ENCODE measurements around the gene TAS2R41. TPM values are rescaled to one million over a fixed set of nuclear protein-coding genes. Genes with fewer than 3 reads are reported as not detected.

TAS2R41 gene
- total RNA-seq, 2 donors from 2014 or later = not detected

- H3K4me1 ChIP-seq = no peaks in the 10 kb centered on the region
- no peaks in the 10 kb centered on the region for H3K9me3 ChIP-seq
- H3K27ac ChIP-seq = no peak overlapping the region
- H3K4me3 ChIP-seq = no peak overlapping the region
- intact Hi-C loops (cut with DNase I) = no loop called here
- ATAC-seq (no peak), DNase-seq (no peak)
- H3K36me3 ChIP-seq (replicated peaks in 1 of 2; ENCODE audit: insufficient read depth in 1 of 2, low read depth in 2 of 2) = no peaks in the 10 kb centered on the region
- no peaks in the 10 kb centered on the region for H3K27me3 ChIP-seq
- TF ChIP-seq, protein P1, sequence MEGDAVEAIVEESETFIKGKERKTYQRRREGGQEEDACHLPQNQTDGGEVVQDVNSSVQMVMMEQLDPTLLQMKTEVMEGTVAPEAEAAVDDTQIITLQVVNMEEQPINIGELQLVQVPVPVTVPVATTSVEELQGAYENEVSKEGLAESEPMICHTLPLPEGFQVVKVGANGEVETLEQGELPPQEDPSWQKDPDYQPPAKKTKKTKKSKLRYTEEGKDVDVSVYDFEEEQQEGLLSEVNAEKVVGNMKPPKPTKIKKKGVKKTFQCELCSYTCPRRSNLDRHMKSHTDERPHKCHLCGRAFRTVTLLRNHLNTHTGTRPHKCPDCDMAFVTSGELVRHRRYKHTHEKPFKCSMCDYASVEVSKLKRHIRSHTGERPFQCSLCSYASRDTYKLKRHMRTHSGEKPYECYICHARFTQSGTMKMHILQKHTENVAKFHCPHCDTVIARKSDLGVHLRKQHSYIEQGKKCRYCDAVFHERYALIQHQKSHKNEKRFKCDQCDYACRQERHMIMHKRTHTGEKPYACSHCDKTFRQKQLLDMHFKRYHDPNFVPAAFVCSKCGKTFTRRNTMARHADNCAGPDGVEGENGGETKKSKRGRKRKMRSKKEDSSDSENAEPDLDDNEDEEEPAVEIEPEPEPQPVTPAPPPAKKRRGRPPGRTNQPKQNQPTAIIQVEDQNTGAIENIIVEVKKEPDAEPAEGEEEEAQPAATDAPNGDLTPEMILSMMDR (IDR thresholded peaks at IDR 0.05) = no peak
- TF ChIP-seq POLR2A (IDR thresholded peaks at IDR 0.05) = no peak
- WGBS, 2 donors = 68 to 83% methylated on average over 2 of the region's 2 CpGs
These were observed 22.2 kb upstream of the TAS2R41 start for GRCh38 chr7:143455491-143455890.

DNA sequence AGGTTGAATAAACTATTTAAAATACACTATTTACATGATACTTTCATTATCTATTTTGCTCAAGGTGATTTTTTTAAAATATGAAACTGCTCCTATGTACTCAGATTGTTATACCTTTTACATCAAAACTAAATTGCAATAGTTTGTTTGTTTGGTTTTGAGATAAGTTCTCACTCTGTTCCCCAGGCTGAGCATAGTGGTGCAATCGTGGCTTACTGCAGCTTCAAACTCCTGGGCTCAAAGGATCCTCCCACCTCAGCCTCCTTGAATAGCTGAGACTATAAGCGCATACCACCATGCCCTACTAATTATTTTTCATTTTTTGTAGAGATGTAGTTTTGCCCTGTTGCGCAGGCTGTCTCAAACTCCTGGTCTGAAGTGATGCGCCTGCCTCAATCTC lies 21.7 kb upstream of the TAS2R41 start:
- Histone ChIP-seq H3K4me3 (no peak overlapping the region), H3K27ac (no peak overlapping the region), H3K36me3 (replicated peaks in 1 of 2; ENCODE audit: insufficient read depth in 1 of 2, low read depth in 2 of 2) (no peaks in the 10 kb centered on the region), H3K9me3 (no peaks in the 10 kb centered on the region), H3K27me3 (no peaks in the 10 kb centered on the region), H3K4me1 (no peaks in the 10 kb centered on the region)
- WGBS, 2 donors = 82 to 91% methylated on average over 4 of the region's 4 CpGs
- intact Hi-C loops (cut with DNase I) = no loop called here
- ATAC-seq (no peak), DNase-seq (no peak)
- TF ChIP-seq POLR2A (IDR thresholded peaks at IDR 0.05) = no peak
- TF ChIP-seq, protein P1 (IDR thresholded peaks at IDR 0.05) = no peak

DNA sequence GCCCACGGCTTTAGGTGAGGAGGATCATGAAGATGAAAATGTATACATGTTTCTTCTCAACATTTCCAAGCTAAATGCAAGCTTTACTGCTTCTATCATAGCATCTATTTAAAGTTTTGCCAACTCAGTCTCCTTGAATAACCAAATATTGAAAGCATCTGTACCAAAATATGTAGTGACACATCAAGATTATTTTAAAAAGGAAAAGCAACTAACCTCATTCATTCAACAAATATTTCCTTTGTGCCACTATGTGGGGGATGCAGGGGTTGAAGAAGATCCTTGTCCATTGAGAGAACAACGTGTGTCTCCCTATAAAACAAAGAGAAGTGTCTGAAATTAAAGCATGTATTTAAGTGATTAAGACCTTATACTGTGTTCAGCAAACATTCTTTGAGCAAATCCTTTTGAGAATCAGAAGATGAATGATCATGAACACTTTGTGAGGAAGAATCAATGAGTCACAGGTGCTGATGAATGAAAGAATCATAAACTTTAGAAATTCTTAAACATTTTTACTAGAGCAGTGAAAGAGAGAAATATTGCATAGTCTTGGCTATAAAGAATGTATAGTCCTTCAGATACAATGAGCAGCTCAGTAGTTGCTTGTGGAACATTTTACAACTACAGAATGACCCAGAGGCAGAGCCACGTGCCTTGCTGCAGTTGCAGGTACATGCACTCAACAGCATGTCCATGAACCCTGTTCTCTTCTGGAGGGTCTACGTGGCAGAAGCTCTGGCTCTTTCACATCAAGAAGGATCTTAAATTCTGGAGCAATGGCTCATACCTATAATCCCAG lies 20.5 kb upstream of the TAS2R41 start:
- TF ChIP-seq POLR2A (IDR thresholded peaks at IDR 0.05) = no peak
- TF ChIP-seq, protein P1 (IDR thresholded peaks at IDR 0.05) = no peak
- 42 to 60% methylated on average over 4 of the region's 4 CpGs for WGBS, 2 donors
- Histone ChIP-seq H3K27ac (no peak overlapping the region), H3K4me3 (no peak overlapping the region), H3K27me3 (no peaks in the 10 kb centered on the region), H3K4me1 (no peaks in the 10 kb centered on the region), H3K9me3 (no peaks in the 10 kb centered on the region), H3K36me3 (replicated peaks in 1 of 2; ENCODE audit: insufficient read depth in 1 of 2, low read depth in 2 of 2) (no peaks in the 10 kb centered on the region)
- intact Hi-C loops (cut with DNase I) = no loop called here
- DNase-seq (no peak), ATAC-seq (no peak)

- no peaks in the 10 kb centered on the region for H3K27me3 ChIP-seq
- no peak for ATAC-seq
- TF ChIP-seq POLR2A (IDR thresholded peaks at IDR 0.05) = no peak
- TF ChIP-seq, protein P1 (IDR thresholded peaks at IDR 0.05) = no peak
- no peaks in the 10 kb centered on the region for H3K36me3 ChIP-seq (replicated peaks in 1 of 2; ENCODE audit: insufficient read depth in 1 of 2, low read depth in 2 of 2)
- intact Hi-C loops (cut with DNase I) = no loop called here
- H3K9me3 ChIP-seq = no peaks in the 10 kb centered on the region
- WGBS, 2 donors = 72 to 81% methylated on average over 3 of the region's 3 CpGs
- H3K4me3 ChIP-seq = no peak overlapping the region
- no peaks in the 10 kb centered on the region for H3K4me1 ChIP-seq
- H3K27ac ChIP-seq = no peak overlapping the region
- DNase-seq = peak in 1 of 4 donors; percentile 4
These were observed 19.4 kb upstream of the TAS2R41 start for GRCh38 chr7:143458263-143458662.

DNA sequence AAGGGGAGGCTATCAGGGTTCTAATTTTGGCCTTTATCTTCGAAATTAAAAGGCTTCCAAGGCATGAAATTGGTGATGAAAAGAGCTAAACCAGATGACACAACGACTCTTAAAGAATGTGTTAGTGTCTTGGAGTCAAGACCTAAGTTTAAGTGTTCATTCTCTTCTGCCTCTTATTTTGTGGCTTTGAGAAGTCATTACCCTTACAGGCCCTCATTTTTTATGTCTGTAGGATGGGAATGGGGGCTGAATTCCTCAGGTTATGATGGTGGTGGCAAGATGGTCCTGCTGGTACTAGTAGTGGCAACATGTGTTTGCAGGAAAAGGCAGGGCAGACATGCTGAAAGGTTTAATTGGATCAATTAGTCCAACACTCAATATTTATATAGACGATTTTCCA lies 19.0 kb upstream of the TAS2R41 start:
- intact Hi-C loops (cut with DNase I) = no loop called here
- DNase-seq (no peak), ATAC-seq (no peak)
- H3K27ac ChIP-seq = no peak overlapping the region
- H3K9me3 ChIP-seq = no peaks in the 10 kb centered on the region
- no peak overlapping the region for H3K4me3 ChIP-seq
- H3K4me1 ChIP-seq = no peaks in the 10 kb centered on the region
- 43 to 46% methylated on average over 3 of the region's 3 CpGs for WGBS, 2 donors
- TF ChIP-seq, protein P1 (IDR thresholded peaks at IDR 0.05) = no peak
- TF ChIP-seq POLR2A (IDR thresholded peaks at IDR 0.05) = no peak
- H3K36me3 ChIP-seq (replicated peaks in 1 of 2; ENCODE audit: insufficient read depth in 1 of 2, low read depth in 2 of 2) = no peaks in the 10 kb centered on the region
- H3K27me3 ChIP-seq = no peaks in the 10 kb centered on the region

Measured in body of pancreas (tissue), 4 donors.